GM12878 (cell line): ENCODE data around the gene CHRNB2. TPM values are rescaled to one million over a fixed set of nuclear protein-coding genes. Genes with fewer than 3 reads are reported as not detected.

Experiments used
- BHLHE40 ChIP-seq, 2 experiments: fragments of 450-650 bp in 1 of 2; IDR thresholded peaks; 2 replicates each; pipeline ENCODE4 v1.6.1; 2011 to 2017; ENCODE audit warnings: low read depth in 2 of 2, borderline replicate concordance in 1 of 2, improper control_type of control experiment in 1 of 2, low read length in 1 of 2, mild to moderate bottlenecking in 1 of 2
- CBX3 ChIP-seq: fragments of 200-600 bp; sonication (generic); IDR thresholded peaks from 2 replicates; pipeline ENCODE4 v1.6.1; 2016; ENCODE audit warnings: low read depth, borderline replicate concordance
- CHD2 ChIP-seq: IDR thresholded peaks from 2 replicates; pipeline ENCODE4 v1.6.1; 2011; ENCODE audit warnings: low read depth, low read length, improper control_type of control experiment, borderline replicate concordance
- ETV6 ChIP-seq, 2 experiments: fragments of 450-650 bp in 1 of 2; IDR thresholded peaks in 1 of 2; conservative IDR thresholded peaks in 1 of 2; 2 replicates each; pipeline ENCODE4 v1.6.1; 2014; ENCODE audit warnings: antibody characterized with exemption in 1 of 2, borderline replicate concordance in 1 of 2, low read depth in 1 of 2, mild to moderate bottlenecking in 1 of 2, moderate library complexity in 1 of 2
- IRF4 ChIP-seq: IDR thresholded peaks from 2 replicates; pipeline ENCODE4 v1.6.1; 2011; ENCODE audit warnings: low read depth, low read length
- MYC ChIP-seq: IDR thresholded peaks from 2 replicates; pipeline ENCODE4 v1.6.1; 2011; ENCODE audit warnings: mild to moderate bottlenecking, low read length, moderate library complexity, inconsistent platforms; ENCODE audit not compliant: insufficient read depth, insufficient replicate concordance, insufficient read length, severe bottlenecking
- NFIC ChIP-seq: IDR thresholded peaks from 2 replicates; pipeline ENCODE4 v1.6.1; 2012; ENCODE audit warnings: low read depth, mild to moderate bottlenecking, inconsistent platforms, low read length, moderate library complexity
- NFYA ChIP-seq: IDR thresholded peaks from 2 replicates; pipeline ENCODE4 v1.6.1; 2011; ENCODE audit warnings: low read depth, mild to moderate bottlenecking, low read length, improper control_type of control experiment, borderline replicate concordance
- NFYB ChIP-seq: IDR thresholded peaks from 2 replicates; pipeline ENCODE4 v1.6.1; 2011; ENCODE audit warnings: low read depth, mild to moderate bottlenecking, low read length, improper control_type of control experiment, moderate library complexity; ENCODE audit not compliant: insufficient read depth
- NKRF ChIP-seq: fragments of 450-650 bp; conservative IDR thresholded peaks from 2 replicates; pipeline ENCODE4 v1.6.1; 2017; ENCODE audit warnings: mild to moderate bottlenecking, moderate library complexity
- PKNOX1 ChIP-seq: fragments of 450-650 bp; IDR thresholded peaks from 2 replicates; pipeline ENCODE4 v1.6.1; 2016; ENCODE audit warnings: mild to moderate bottlenecking
- SMAD5 ChIP-seq: IDR thresholded peaks from 2 replicates; pipeline ENCODE4 v1.6.1; 2016; ENCODE audit warnings: antibody characterized with exemption, low read depth
- SPI1 ChIP-seq: IDR thresholded peaks from 2 replicates; pipeline ENCODE4 v1.6.1; 2011; ENCODE audit warnings: low read depth, mild to moderate bottlenecking, low read length, moderate library complexity, borderline replicate concordance; ENCODE audit not compliant: insufficient read depth
- SREBF1 ChIP-seq: IDR thresholded peaks from 2 replicates; pipeline ENCODE4 v1.6.1; 2012; ENCODE audit warnings: mild to moderate bottlenecking, low read length
- TCF3 ChIP-seq: IDR thresholded peaks from 2 replicates; pipeline ENCODE4 v1.6.1; 2012; ENCODE audit warnings: low read depth, mild to moderate bottlenecking, low read length, borderline replicate concordance; ENCODE audit not compliant: insufficient read depth
- ZNF207 ChIP-seq: fragments of 450-650 bp; IDR thresholded peaks from 2 replicates; pipeline ENCODE4 v1.6.1; 2014; ENCODE audit warnings: antibody characterized with exemption, mild to moderate bottlenecking, borderline replicate concordance
- ZNF217 ChIP-seq: fragments of 450-650 bp; IDR thresholded peaks from 2 replicates; pipeline ENCODE4 v1.6.1; 2017; ENCODE audit warnings: antibody characterized with exemption, mild to moderate bottlenecking
- ZNF384 ChIP-seq: IDR thresholded peaks from 2 replicates; pipeline ENCODE4 v1.6.1; 2012; ENCODE audit warnings: low read depth, mild to moderate bottlenecking, low read length, improper control_type of control experiment, borderline replicate concordance
- ZZZ3 ChIP-seq: IDR thresholded peaks from 2 replicates; pipeline ENCODE4 v1.6.1; 2011; ENCODE audit warnings: low read depth; ENCODE audit not compliant: control insufficient read depth, insufficient read length
- polyA plus RNA-seq, 11 experiments: library from polyadenylated mRNA; depleted of rRNA in 4 of 11; unstranded in 6 of 11; stranded (reverse) in 5 of 11; fragments of >200 nt; fragmentation: Nextera tagmentation in 4 of 11; fragmentation: Illumina TruSeq in 1 of 11; extraction: Ambion mirVana in 4 of 11; extraction: Trizol in 1 of 11; gene quantifications; 1 replicate in 1 of 11; 2 replicates in 10 of 11; pipeline versions ENCODE4 v1.2.1 to v1.2.3, GENCODE V29; 2011 to 2016; ENCODE audit warnings: inconsistent platforms in 2 of 11, missing spikeins in 2 of 11, low read depth in 1 of 11
- total RNA-seq, 4 experiments: library from RNA; depleted of rRNA in 3 of 4; stranded (reverse); fragments of >200 nt in 3 of 4; fragmentation: Illumina TruSeq in 1 of 4; extraction: Trizol in 1 of 4; gene quantifications; 2 replicates each; pipeline versions ENCODE4 v1.2.1 to v1.2.3, GENCODE V29; 2013 to 2021
- TF ChIP-seq, protein P1 (sequence below): fragments of 150-350 bp; IDR thresholded peaks from 2 replicates; pipeline ENCODE4 v1.6.1; 2016; ENCODE audit warnings: low read depth, low read length
- TF ChIP-seq, protein P2 (sequence below): IDR thresholded peaks from 2 replicates; pipeline ENCODE4 v1.6.1; 2012; ENCODE audit warnings: low read depth, low read length, improper control_type of control experiment

CHRNB2 gene
- total and polyA plus RNA-seq, 10 of the 15 experiments (the other 5 are each of a cell fraction or from before 2014, with no cell fraction given) = 0.01 to 0.11 (median 0.03) TPM; not detected in 6

DNA sequence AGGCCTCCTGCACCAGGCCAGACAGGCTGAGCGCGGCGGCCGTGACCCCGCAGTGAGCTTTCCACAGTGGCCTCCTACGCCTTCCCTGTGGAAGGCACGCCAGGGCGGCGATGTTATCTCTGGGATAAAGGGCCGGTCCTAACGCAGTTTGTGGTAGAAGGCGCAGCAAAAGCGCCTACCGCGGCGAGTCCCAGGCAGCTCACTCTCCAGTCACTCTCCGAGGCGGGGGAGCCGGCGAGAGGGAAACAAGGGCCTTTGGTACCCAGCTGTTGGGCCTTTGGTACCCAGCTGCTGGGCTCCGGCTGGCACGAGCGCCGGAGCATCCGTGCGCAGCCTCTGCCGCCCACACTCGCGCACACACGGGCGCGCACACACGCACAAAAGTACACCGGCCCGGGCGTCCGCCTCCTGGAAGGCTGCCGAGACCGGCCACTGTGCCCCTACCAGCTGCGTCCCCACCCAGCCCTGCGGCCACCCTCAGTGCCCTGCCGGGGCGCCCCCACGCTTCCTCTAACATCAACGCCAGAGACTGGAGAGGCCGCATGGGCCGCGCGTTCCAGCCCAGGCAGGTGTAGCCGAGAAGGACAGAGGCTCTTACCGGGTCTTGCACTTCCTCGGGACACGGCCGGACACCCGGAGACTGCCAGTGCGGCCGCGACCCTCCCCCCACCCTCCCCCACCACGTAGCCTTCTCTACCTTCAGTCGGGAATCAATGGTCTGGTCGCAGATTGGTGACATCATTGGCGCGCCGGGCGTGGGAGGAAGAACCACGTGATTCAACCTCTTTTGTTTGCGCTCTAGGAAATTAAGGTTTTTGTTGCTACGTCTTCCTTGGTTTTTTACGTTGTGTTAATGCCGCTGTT is 59.9 kb downstream of the CHRNB2 start (continued):
- TF ChIP-seq PKNOX1 (0 out of 2 replicates have a peak, but pooled peaks have one; percentile 4), CBX3 (no peak), NFIC (no peak; the same call in 1 of the 2 replicates), ZNF217 (no peak), SREBF1 (0 out of 2 replicates have a peak, but pooled peaks have one; percentile 17), BHLHE40 (IDR thresholded peaks at IDR 0.05; ENCODE audit: borderline replicate concordance in 1 of 2, low read depth in 2 of 2, low read length in 1 of 2) (peak; percentile 77 to 92), NFYA (no peak), IRF4 (no peak), CHD2 (peak; percentile 77; the same call in 1 of the 2 replicates), ZNF384 (no peak), ZZZ3 (no peak), TCF3 (no peak), SPI1 (no peak), MYC (no peak), SMAD5 (peak; percentile 79), NKRF (peak; percentile 60; the same call in 1 of the 2 replicates), NFYB (no peak), ETV6 (conservative IDR thresholded peaks at IDR 0.05 in 1 of 2, IDR thresholded peaks at IDR 0.05 in 1 of 2; ENCODE audit: borderline replicate concordance in 1 of 2, low read depth in 1 of 2) (no peak), ZNF207 (no peak)
- TF ChIP-seq, protein P1, sequence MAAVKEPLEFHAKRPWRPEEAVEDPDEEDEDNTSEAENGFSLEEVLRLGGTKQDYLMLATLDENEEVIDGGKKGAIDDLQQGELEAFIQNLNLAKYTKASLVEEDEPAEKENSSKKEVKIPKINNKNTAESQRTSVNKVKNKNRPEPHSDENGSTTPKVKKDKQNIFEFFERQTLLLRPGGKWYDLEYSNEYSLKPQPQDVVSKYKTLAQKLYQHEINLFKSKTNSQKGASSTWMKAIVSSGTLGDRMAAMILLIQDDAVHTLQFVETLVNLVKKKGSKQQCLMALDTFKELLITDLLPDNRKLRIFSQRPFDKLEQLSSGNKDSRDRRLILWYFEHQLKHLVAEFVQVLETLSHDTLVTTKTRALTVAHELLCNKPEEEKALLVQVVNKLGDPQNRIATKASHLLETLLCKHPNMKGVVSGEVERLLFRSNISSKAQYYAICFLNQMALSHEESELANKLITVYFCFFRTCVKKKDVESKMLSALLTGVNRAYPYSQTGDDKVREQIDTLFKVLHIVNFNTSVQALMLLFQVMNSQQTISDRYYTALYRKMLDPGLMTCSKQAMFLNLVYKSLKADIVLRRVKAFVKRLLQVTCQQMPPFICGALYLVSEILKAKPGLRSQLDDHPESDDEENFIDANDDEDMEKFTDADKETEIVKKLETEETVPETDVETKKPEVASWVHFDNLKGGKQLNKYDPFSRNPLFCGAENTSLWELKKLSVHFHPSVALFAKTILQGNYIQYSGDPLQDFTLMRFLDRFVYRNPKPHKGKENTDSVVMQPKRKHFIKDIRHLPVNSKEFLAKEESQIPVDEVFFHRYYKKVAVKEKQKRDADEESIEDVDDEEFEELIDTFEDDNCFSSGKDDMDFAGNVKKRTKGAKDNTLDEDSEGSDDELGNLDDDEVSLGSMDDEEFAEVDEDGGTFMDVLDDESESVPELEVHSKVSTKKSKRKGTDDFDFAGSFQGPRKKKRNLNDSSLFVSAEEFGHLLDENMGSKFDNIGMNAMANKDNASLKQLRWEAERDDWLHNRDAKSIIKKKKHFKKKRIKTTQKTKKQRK = no peak
- TF ChIP-seq, protein P2, sequence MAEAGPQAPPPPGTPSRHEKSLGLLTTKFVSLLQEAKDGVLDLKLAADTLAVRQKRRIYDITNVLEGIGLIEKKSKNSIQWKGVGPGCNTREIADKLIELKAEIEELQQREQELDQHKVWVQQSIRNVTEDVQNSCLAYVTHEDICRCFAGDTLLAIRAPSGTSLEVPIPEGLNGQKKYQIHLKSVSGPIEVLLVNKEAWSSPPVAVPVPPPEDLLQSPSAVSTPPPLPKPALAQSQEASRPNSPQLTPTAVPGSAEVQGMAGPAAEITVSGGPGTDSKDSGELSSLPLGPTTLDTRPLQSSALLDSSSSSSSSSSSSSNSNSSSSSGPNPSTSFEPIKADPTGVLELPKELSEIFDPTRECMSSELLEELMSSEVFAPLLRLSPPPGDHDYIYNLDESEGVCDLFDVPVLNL = no peak
